Epithelial cell of esophagus (primary cell): ENCODE data around the gene TPX2.

Source experiments
- DNase-seq: peaks from one replicate; pipeline ENCODE4 v3.0.0; 2010; ENCODE audit warnings: low read depth
- H3K4me3 ChIP-seq: 2 replicates; pipeline ENCODE4 v1.5.1; 2011; ENCODE audit warnings: mild to moderate bottlenecking, low read length, control low read depth
- TF ChIP-seq, protein P1 (sequence below): IDR thresholded peaks from 2 replicates; pipeline ENCODE4 v1.5.1; 2011; ENCODE audit warnings: low read depth, mild to moderate bottlenecking, low read length, control low read depth, inconsistent platforms; ENCODE audit not compliant: insufficient read depth; ENCODE audit errors: missing control alignments

Gene TPX2, protein sequence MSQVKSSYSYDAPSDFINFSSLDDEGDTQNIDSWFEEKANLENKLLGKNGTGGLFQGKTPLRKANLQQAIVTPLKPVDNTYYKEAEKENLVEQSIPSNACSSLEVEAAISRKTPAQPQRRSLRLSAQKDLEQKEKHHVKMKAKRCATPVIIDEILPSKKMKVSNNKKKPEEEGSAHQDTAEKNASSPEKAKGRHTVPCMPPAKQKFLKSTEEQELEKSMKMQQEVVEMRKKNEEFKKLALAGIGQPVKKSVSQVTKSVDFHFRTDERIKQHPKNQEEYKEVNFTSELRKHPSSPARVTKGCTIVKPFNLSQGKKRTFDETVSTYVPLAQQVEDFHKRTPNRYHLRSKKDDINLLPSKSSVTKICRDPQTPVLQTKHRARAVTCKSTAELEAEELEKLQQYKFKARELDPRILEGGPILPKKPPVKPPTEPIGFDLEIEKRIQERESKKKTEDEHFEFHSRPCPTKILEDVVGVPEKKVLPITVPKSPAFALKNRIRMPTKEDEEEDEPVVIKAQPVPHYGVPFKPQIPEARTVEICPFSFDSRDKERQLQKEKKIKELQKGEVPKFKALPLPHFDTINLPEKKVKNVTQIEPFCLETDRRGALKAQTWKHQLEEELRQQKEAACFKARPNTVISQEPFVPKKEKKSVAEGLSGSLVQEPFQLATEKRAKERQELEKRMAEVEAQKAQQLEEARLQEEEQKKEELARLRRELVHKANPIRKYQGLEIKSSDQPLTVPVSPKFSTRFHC

GRCh38 chr20:31738729-31739549, at the start of gene TPX2:
Gene TPX2 (plus strand): TSS chr20:31739290. CDS start chr20:31757477, 18,187 bp downstream.
- TF ChIP-seq, protein P1, sequence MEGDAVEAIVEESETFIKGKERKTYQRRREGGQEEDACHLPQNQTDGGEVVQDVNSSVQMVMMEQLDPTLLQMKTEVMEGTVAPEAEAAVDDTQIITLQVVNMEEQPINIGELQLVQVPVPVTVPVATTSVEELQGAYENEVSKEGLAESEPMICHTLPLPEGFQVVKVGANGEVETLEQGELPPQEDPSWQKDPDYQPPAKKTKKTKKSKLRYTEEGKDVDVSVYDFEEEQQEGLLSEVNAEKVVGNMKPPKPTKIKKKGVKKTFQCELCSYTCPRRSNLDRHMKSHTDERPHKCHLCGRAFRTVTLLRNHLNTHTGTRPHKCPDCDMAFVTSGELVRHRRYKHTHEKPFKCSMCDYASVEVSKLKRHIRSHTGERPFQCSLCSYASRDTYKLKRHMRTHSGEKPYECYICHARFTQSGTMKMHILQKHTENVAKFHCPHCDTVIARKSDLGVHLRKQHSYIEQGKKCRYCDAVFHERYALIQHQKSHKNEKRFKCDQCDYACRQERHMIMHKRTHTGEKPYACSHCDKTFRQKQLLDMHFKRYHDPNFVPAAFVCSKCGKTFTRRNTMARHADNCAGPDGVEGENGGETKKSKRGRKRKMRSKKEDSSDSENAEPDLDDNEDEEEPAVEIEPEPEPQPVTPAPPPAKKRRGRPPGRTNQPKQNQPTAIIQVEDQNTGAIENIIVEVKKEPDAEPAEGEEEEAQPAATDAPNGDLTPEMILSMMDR, result peak; percentile 24
- peak; percentile 98 for DNase-seq
- H3K4me3 ChIP-seq, result peak within 1 kb of the TSS; percentile 64

DNA sequence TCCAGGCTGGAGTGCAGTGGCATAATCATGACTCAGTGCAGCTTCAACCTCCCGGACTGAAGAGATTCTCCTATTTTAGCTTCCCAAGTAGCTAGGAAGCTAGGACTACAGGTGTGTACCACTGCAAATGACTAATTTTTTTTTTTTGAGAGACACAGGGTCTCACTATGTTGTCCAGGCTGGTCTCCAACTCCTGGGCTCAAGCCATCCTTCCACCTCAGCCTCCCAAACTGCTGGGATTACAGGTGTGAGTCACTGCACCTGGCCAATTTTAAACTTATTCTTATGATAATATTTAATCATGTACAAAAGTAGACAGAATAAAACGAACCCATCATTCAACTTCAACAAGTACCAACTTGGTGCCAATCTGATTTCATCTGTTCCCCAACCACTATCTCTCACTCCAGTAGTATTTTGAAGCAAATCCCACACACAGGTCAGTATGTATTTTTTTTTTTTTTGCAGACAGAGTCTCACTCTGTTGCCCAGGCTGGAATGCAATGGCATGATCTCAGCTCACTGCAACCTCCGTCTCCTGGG, 48.9 kb upstream of the TPX2 start:
- DNase-seq, result no peak
- H3K4me3 ChIP-seq, result no peak overlapping the region
- TF ChIP-seq, protein P1, result no peak

DNA sequence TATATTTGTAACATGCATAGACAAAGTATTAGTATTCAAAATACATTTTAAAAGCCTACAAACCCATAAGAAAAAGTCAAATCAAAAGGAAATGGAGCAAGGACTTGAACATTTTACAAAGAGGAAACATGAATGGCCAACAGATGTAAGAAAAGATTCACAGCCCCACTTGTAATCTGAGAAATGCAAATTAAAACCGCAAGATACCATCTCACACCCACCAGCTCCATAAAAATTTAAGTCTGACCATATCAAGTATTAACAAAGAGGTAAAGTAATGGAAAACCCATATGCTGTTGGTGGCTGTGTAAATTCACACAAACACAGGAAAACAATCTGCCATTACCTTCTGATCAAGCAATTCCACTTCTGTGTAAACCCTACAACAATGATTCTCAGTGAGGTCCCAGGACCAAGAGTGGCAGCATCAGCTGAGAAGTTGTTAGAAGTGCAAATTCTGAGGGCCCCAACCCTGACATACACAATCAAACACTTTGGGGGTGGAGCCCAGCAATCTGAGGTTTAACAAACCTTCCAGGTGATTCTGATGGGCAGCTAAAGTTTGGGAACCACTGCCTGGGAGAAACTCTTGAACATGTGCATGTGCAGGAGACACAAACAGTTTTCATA, 47.3 kb upstream of the TPX2 start:
- no peak for DNase-seq
- H3K4me3 ChIP-seq, result no peak overlapping the region
- TF ChIP-seq, protein P1, result no peak

DNA sequence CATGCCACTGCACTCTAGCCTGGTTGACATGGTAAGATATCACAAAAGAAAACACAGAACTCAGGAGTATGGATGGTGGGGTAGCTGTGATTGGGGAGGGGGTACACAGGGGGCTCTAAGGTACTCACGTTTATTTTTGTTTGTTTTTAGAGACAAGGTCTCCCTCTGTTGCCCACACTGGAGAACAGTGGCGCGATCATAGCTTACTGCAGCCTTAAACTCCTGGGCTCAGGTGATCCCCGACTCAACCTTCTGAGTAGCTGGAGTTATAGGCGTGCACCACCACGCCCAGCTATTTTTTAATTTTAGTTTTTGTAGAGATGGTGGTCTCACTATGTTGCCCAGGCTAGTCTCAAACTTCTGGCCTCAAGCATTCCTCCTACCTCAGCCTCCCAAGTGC, 45.7 kb upstream of the TPX2 start:
- DNase-seq, result no peak
- H3K4me3 ChIP-seq, result no peak overlapping the region
- TF ChIP-seq, protein P1, result no peak

- no peak overlapping the region for H3K4me3 ChIP-seq
- DNase-seq, result no peak
- TF ChIP-seq, protein P1, result no peak
Observed at GRCh38 chr20:31693987-31694661, 45.0 kb upstream of the TPX2 start.
